GM10266 (cell line): ENCODE measurements around the gene ORM2.

Experiments
- DNase-seq: peaks from one replicate; pipeline ENCODE4 v3.0.0; 2012; ENCODE audit errors: extremely low spot score
- TF ChIP-seq, protein P1 (sequence below): IDR thresholded peaks from 2 replicates; pipeline ENCODE4 v1.5.1; 2012; ENCODE audit warnings: mild to moderate bottlenecking, low read depth; ENCODE audit not compliant: control insufficient read depth, insufficient read depth; ENCODE audit errors: missing control alignments

Gene ORM2

DNA sequence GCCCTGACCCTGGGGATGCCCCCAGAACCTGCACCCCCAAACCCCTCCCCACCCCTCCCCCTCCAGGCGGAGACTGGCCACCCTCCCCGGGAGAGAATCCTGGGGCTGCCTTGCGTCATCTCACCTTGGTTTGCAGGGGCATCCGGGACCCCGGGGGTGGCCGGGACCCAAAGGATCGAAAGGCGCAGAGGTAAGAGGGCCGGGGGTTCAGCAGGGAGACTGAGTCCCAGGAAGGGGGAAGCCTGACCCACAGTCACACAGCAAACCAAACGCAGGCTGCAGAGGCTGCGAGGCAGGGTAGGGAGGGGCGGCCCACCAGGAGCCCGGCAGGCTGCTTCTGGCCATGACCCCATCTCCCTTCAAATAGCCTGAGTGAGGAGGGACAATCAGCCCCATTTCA is 40.6 kb upstream of the ORM2 start:
- TF ChIP-seq, protein P1, sequence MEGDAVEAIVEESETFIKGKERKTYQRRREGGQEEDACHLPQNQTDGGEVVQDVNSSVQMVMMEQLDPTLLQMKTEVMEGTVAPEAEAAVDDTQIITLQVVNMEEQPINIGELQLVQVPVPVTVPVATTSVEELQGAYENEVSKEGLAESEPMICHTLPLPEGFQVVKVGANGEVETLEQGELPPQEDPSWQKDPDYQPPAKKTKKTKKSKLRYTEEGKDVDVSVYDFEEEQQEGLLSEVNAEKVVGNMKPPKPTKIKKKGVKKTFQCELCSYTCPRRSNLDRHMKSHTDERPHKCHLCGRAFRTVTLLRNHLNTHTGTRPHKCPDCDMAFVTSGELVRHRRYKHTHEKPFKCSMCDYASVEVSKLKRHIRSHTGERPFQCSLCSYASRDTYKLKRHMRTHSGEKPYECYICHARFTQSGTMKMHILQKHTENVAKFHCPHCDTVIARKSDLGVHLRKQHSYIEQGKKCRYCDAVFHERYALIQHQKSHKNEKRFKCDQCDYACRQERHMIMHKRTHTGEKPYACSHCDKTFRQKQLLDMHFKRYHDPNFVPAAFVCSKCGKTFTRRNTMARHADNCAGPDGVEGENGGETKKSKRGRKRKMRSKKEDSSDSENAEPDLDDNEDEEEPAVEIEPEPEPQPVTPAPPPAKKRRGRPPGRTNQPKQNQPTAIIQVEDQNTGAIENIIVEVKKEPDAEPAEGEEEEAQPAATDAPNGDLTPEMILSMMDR, result no peak
- no peak for DNase-seq

DNA sequence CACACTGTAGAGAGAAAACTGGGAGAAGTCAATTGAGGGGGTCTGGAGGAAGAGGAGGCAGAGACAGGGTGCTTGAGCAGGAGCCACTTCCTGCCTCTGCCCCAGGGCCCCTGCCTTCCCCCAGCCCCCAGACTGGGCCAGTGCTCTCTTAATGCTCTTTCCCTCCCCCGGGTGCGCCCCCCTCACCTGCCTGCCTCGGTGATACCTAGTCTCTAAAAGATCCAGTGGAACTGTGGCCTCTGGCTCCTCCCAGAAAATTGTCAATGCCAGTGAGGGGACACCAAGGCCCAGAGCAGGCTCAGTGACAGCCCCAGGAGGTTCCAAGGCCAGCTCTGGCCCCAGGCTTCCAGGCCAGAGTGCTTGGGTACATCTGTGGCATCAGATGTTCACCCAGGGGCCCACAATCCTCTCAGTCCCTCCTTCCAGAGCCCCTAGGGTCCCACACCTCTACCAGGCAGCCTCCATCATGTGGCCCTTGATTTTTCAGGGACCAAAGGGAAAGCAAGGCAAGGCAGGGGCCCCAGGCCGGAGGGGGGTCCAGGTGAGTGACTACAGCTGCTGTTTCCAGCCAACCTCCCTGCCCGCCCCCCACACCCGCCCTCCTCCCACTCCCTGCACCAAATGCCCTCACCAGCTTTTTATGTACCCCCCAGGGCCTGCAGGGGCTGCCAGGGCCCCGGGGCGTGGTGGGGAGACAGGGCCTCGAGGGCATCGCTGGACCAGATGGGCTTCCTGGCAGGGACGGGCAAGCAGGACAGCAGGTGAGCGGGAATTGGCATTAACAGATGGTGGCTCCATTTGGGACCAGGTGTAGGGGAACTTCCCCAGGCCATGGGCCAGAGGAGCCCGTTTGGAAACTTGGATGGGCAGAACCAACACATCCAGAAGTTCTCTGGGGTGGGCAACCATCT is 39.8 kb upstream of the ORM2 start:
- TF ChIP-seq, protein P1, result no peak
- DNase-seq, result no peak

DNA sequence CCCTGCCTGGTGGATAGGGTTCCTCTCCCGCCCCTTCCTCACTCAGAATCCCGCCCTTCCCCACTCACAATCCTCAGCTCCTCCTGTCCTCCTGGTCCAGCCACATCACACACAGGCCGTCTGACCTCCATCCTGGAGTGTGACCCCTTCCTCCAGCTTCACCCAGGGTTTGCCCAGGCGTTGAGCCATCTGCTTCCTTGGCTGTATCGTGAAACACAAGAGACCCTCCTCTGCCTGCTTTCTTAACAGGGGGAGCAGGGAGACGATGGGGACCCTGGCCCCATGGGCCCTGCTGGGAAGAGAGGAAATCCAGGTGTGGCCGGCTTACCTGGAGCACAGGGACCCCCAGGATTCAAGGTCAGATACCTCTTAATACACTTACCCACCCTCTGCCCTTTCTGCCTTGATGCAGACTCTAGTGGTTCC is 39.1 kb upstream of the ORM2 start:
- TF ChIP-seq, protein P1, result no peak
- no peak for DNase-seq

DNA sequence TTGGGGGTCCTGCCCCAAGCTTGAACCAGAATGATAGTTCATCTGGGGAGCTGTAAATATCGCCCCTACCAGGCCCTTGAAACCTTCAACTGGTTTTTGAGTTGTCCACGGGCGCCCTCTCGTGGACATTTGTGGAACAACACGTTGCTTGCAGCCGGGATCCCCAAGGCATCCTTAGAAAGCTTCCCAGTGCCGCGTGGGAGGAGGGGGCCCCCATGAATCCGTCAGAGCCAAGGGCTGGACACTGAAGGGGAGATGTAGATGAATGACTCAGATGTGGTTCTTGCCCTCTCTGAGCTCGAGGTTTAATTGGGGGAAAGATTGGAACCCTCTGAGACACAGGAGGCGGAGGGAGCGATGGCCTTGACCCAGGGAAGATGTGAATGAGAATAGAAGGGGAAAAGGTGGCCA is 38.6 kb upstream of the ORM2 start:
- peak; percentile 69 for DNase-seq
- TF ChIP-seq, protein P1, result peak; percentile 92

DNA sequence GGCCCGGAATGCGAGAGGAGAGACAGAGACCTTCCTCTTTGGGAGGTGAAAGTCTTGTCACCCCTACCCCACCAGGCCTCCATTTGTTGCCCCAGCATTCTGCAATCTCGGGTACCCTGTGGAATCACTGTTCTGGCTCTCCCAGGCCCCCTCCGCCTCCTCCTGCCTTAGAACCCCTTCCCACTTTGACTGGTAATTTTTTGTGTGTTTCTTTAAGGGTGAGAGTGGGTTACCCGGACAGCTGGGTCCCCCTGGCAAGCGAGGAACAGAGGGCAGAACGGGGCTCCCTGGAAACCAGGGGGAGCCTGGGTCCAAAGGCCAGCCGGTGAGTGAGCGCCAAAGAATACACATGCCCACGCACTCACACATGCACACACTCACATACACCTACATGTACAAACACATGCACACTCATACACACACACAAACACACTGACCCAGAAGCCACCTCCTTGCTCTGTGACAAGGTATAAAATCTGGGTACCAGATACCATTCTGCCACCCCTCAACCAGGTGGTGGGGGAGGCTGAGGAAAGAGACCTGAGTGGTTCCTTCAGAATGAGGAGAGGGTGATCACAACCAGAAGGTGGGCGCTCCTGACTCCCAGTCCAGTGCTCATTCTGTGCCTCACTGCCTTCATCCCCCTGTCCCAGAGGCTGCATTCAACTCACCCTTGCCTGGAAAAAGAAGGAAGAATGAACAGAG is 37.6 kb upstream of the ORM2 start:
- DNase-seq, result no peak
- TF ChIP-seq, protein P1, result no peak

DNA sequence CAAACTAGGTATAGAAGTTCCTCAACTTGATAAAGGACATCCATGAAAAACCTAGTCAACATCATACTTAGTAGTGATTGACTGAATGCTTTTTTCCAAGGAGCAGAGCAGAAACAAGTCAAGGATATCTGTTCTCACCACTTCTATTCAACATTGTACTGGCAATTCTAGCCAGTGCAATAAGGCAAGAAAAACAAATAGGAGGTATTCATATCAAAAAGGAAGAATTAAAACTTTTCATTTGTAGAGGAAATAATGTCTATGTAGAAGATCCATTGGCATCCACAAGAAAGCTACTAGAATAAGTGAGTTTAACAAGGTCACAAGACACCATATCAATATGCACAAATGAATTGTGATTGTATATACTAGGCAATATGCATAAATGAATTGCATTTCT is 35.0 kb upstream of the ORM2 start:
- DNase-seq, result no peak
- TF ChIP-seq, protein P1, result no peak

DNA sequence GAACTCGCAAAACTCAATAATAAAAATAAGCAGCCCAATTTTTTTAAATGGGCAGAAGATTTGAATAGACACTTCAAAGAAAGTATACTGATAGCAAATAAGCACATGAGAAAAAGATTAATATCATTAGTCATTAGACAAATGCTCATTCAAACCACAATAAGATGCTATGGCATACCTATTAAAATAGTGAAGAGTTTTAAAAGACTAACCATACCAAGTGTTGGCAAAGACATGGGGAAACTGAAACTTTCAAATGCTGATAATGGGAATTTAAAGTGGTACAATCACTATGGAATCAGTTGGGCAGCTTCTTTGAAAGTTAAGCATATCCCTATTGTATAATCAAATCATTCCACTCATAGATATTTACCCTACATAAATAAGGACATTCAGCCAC is 33.3 kb upstream of the ORM2 start:
- TF ChIP-seq, protein P1, result no peak
- DNase-seq, result no peak
